HEK293 (cell line): Measurements from ENCODE around the gene SLCO4A1.

Experiments used
- CTCF ChIA-PET: fragments of 350-600 bp; formaldehyde crosslinking; extraction: SDS; loops from one replicate; lab custom pipeline; 2021; ENCODE audit warnings: antibody characterized with exemption; lab: Yijun Ruan, JAX
- POLR2A ChIA-PET: fragments of 300-600 bp; formaldehyde crosslinking; extraction: SDS; loops from one replicate; lab custom pipeline; 2020; ENCODE audit warnings: antibody characterized with exemption, inconsistent platforms; lab: Yijun Ruan, JAX
- H3K27ac ChIP-seq: fragments of 200-500 bp; sonication (Bioruptor generic); 2 replicates; pipeline ENCODE4 v1.5.1; 2014; ENCODE audit warnings: low read depth, low read length, control low read depth, inconsistent platforms; ENCODE audit errors: extremely low read depth
- H3K36me3 ChIP-seq, 2 experiments: fragments of 200-500 bp in 1 of 2; sonication (Bioruptor generic) in 1 of 2; 1 replicate in 1 of 2; 2 replicates in 1 of 2; pipeline ENCODE4 v1.5.1; 2014 to 2017; ENCODE audit warnings: inconsistent platforms in 2 of 2, low read length in 2 of 2; ENCODE audit not compliant: control insufficient read depth in 2 of 2, insufficient read depth in 1 of 2
- H3K4me1 ChIP-seq: fragments of 200-500 bp; sonication (Bioruptor generic); 2 replicates; pipeline ENCODE4 v1.5.1; 2014; ENCODE audit warnings: mild to moderate bottlenecking, low read length, inconsistent platforms; ENCODE audit not compliant: control insufficient read depth, insufficient read depth
- H3K4me3 ChIP-seq: 2 replicates; pipeline ENCODE4 v1.5.1; 2011; ENCODE audit warnings: low read depth, mild to moderate bottlenecking, control low read depth, low read length, moderate library complexity
- H3K9me3 ChIP-seq: fragments of 200-500 bp; sonication (Bioruptor generic); 2 replicates; pipeline ENCODE4 v1.5.1; 2014; ENCODE audit warnings: low read depth, low read length, inconsistent platforms; ENCODE audit not compliant: control insufficient read depth, insufficient read depth
- IKZF3 ChIP-seq: fragments of 450-650 bp; IDR thresholded peaks from 2 replicates; pipeline ENCODE4 v1.5.0; 2018; ENCODE audit warnings: missing biosample characterization, mild to moderate bottlenecking, missing genetic modification characterization, moderate library complexity
- MYNN ChIP-seq: fragments of 450-650 bp; formaldehyde crosslinking; IDR thresholded peaks from 2 replicates; pipeline ENCODE4 v1.5.1; 2016; ENCODE audit warnings: missing biosample characterization, missing genetic modification characterization, borderline replicate concordance
- PRDM10 ChIP-seq: fragments of 450-650 bp; formaldehyde crosslinking; IDR thresholded peaks from 2 replicates; pipeline ENCODE4 v1.5.1; 2016; ENCODE audit warnings: missing biosample characterization, missing genetic modification characterization
- ZBTB11 ChIP-seq: fragments of 450-650 bp; formaldehyde crosslinking; conservative IDR thresholded peaks from 2 replicates; pipeline ENCODE4 v1.5.1; 2016; ENCODE audit warnings: low read depth, missing biosample characterization, missing genetic modification characterization
- ZBTB48 ChIP-seq: fragments of 450-650 bp; formaldehyde crosslinking; IDR thresholded peaks from 2 replicates; pipeline ENCODE4 v1.5.1; 2016; ENCODE audit warnings: missing biosample characterization, missing genetic modification characterization
- ZEB2 ChIP-seq: fragments of 450-650 bp; formaldehyde crosslinking; IDR thresholded peaks from 2 replicates; pipeline ENCODE4 v1.5.1; 2016; ENCODE audit warnings: missing biosample characterization, missing genetic modification characterization
- ZFP37 ChIP-seq: fragments of 450-650 bp; formaldehyde crosslinking; IDR thresholded peaks from 2 replicates; pipeline ENCODE4 v1.5.1; 2016; ENCODE audit warnings: missing biosample characterization, missing genetic modification characterization
- ZNF280D ChIP-seq: fragments of 450-650 bp; formaldehyde crosslinking; IDR thresholded peaks from 2 replicates; pipeline ENCODE4 v1.5.1; 2016; ENCODE audit warnings: missing biosample characterization, missing genetic modification characterization
- ZNF350 ChIP-seq: fragments of 450-650 bp; formaldehyde crosslinking; IDR thresholded peaks from 2 replicates; pipeline ENCODE4 v1.5.0; 2017; ENCODE audit warnings: missing biosample characterization, mild to moderate bottlenecking, missing genetic modification characterization
- ZNF394 ChIP-seq: fragments of 450-650 bp; formaldehyde crosslinking; IDR thresholded peaks from 2 replicates; pipeline ENCODE4 v1.5.1; 2016; ENCODE audit warnings: missing biosample characterization, missing genetic modification characterization, mild to moderate bottlenecking, moderate library complexity, borderline replicate concordance
- ZNF530 ChIP-seq: fragments of 450-650 bp; formaldehyde crosslinking; IDR thresholded peaks from 2 replicates; pipeline ENCODE4 v1.5.1; 2016; ENCODE audit warnings: low read depth, missing biosample characterization, missing genetic modification characterization
- ZNF549 ChIP-seq: fragments of 450-650 bp; IDR thresholded peaks from 2 replicates; pipeline ENCODE4 v1.5.1; 2018; ENCODE audit warnings: missing biosample characterization, missing genetic modification characterization, mild to moderate bottlenecking, inconsistent platforms, moderate library complexity
- ZNF555 ChIP-seq: fragments of 450-650 bp; formaldehyde crosslinking; conservative IDR thresholded peaks from 2 replicates; pipeline ENCODE4 v1.5.1; 2017; ENCODE audit warnings: missing biosample characterization, mild to moderate bottlenecking, missing genetic modification characterization, inconsistent platforms
- ZNF571 ChIP-seq: fragments of 450-650 bp; formaldehyde crosslinking; IDR thresholded peaks from 2 replicates; pipeline ENCODE4 v1.5.0; 2017; ENCODE audit warnings: missing biosample characterization, missing genetic modification characterization
- ZNF610 ChIP-seq: fragments of 450-650 bp; formaldehyde crosslinking; IDR thresholded peaks from 2 replicates; pipeline ENCODE4 v1.5.1; 2016; ENCODE audit warnings: missing biosample characterization, missing genetic modification characterization, borderline replicate concordance
- ZNF837 ChIP-seq: fragments of 450-650 bp; formaldehyde crosslinking; IDR thresholded peaks from 2 replicates; pipeline ENCODE4 v1.5.1; 2016; ENCODE audit warnings: missing biosample characterization, missing genetic modification characterization
- ZSCAN16 ChIP-seq: fragments of 450-650 bp; formaldehyde crosslinking; IDR thresholded peaks from 2 replicates; pipeline ENCODE4 v1.5.1; 2016; ENCODE audit warnings: missing biosample characterization, missing genetic modification characterization

Gene SLCO4A1

GRCh38 chr20:62667530-62668440, 25.5 kb downstream of the SLCO4A1 start:
- no peak for TF ChIP-seq ZEB2 (tag by site-specific recombination)
- TF ChIP-seq PRDM10 (tag by site-specific recombination) = peak; percentile 42; the same call in 1 of the 2 replicates
- no peak for TF ChIP-seq ZNF280D
- no peak for TF ChIP-seq MYNN (tag by site-specific recombination)
- Histone ChIP-seq H3K9me3 (no peaks in the 10 kb centered on the region), H3K27ac (no peak overlapping the region), H3K4me1 (no peaks in the 10 kb centered on the region), H3K36me3 (peaks cover 0 to 20% of the 10 kb centered on the region in 2 experiments; a peak in 1 of 3 replicates), H3K4me3 (no peak overlapping the region)
- ChIA-PET POLR2A (interaction anchor here (0.9 kb wide), 1 partner anchor 126 kb away, joined by 5 read pairs; no protein-coding TSS in a partner anchor), CTCF (interaction anchor here (0.6 to 5.2 kb wide), 9 partner anchors 12 to 258 kb away, joined by 3 to 38 read pairs (median 4); no protein-coding TSS in a partner anchor)

GRCh38 chr20:62668441-62669027, 26.2 kb downstream of the SLCO4A1 start:
- Histone ChIP-seq H3K4me1 (no peaks in the 10 kb centered on the region), H3K27ac (no peak overlapping the region), H3K9me3 (no peaks in the 10 kb centered on the region), H3K36me3 (peaks cover 0 to 20% of the 10 kb centered on the region in 2 experiments; a peak in 1 of 3 replicates), H3K4me3 (no peak overlapping the region)
- ChIA-PET CTCF (interaction anchor here (0.9 to 5.2 kb wide), 9 partner anchors 11 to 140 kb away, joined by 3 to 38 read pairs (median 5); no protein-coding TSS in a partner anchor), POLR2A (interaction anchor here (0.9 to 1.3 kb wide), 2 partner anchors 123 to 126 kb away, joined by 4 to 5 read pairs; no protein-coding TSS in a partner anchor)
- TF ChIP-seq ZNF610 (tag by site-specific recombination) (no peak), ZNF837 (no peak), PRDM10 (tag by site-specific recombination) (peak; percentile 83), ZBTB11 (no peak), ZNF549 (tag by site-specific recombination) (no peak), IKZF3 (tag by site-specific recombination) (peak; percentile 76), ZFP37 (tag by site-specific recombination) (no peak), ZBTB48 (tag by site-specific recombination) (peak; percentile 55; the same call in 1 of the 2 replicates), ZNF350 (tag by site-specific recombination) (no peak), ZNF530 (tag by site-specific recombination) (no peak), ZNF394 (no peak), ZNF555 (no peak), ZSCAN16 (tag by site-specific recombination) (no peak), ZNF571 (no peak)
